Activated CD4-positive, alpha-beta T cell treated with anti-CD3 and anti-CD28 coated beads for 48 hours (primary cell): Measurements from ENCODE around the gene BMP6.

Source experiments
- DNase-seq: peaks from one replicate; pipeline ENCODE4 v3.0.0-alpha.2; 2020

BMP6 gene

GRCh38 chr6:7910298-7910653 is 184.4 kb downstream of the BMP6 start:
- DNase-seq, result no peak

- DNase-seq, result peak; percentile 76
These were observed 184.9 kb downstream of the BMP6 start, which contains the start of gene TXNDC5 for GRCh38 chr6:7910654-7911344. Gene TXNDC5 (minus strand): TSS chr6:7910788. CDS start chr6:7910776, 12 bp downstream.

- no peak for DNase-seq
These were observed 185.4 kb downstream of the BMP6 start for GRCh38 chr6:7911345-7911725.

GRCh38 chr6:7912024-7912423 is 186.1 kb downstream of the BMP6 start:
- DNase-seq, result no peak

- DNase-seq, result no peak
These were observed 187.0 kb downstream of the BMP6 start for GRCh38 chr6:7912736-7913517.

GRCh38 chr6:7914311-7914710 is 188.4 kb downstream of the BMP6 start:
- DNase-seq, result no peak

- DNase-seq, result no peak
These were observed 189.3 kb downstream of the BMP6 start for GRCh38 chr6:7914991-7915789.

- DNase-seq, result no peak
These were observed 191.1 kb downstream of the BMP6 start for GRCh38 chr6:7916959-7917358.

- DNase-seq, result no peak
These were observed 191.8 kb downstream of the BMP6 start for GRCh38 chr6:7917729-7918128.

- DNase-seq, result no peak
These were observed 192.5 kb downstream of the BMP6 start for GRCh38 chr6:7918403-7918802.

- peak; percentile 72 for DNase-seq
These were observed 194.0 kb downstream of the BMP6 start for GRCh38 chr6:7919871-7920270.

- peak; percentile 27 for DNase-seq
These were observed 194.5 kb downstream of the BMP6 start for GRCh38 chr6:7920425-7920824.

- no peak for DNase-seq
These were observed 195.1 kb downstream of the BMP6 start for GRCh38 chr6:7921046-7921445.

- no peak for DNase-seq
These were observed 195.8 kb downstream of the BMP6 start for GRCh38 chr6:7921632-7922092.

- DNase-seq, result no peak
These were observed 196.7 kb downstream of the BMP6 start for GRCh38 chr6:7922596-7922995.

GRCh38 chr6:7924867-7925266 is 199.0 kb downstream of the BMP6 start:
- DNase-seq, result no peak
